ENCODE measurements around the gene SELENOS.

SELENOS gene

DNA sequence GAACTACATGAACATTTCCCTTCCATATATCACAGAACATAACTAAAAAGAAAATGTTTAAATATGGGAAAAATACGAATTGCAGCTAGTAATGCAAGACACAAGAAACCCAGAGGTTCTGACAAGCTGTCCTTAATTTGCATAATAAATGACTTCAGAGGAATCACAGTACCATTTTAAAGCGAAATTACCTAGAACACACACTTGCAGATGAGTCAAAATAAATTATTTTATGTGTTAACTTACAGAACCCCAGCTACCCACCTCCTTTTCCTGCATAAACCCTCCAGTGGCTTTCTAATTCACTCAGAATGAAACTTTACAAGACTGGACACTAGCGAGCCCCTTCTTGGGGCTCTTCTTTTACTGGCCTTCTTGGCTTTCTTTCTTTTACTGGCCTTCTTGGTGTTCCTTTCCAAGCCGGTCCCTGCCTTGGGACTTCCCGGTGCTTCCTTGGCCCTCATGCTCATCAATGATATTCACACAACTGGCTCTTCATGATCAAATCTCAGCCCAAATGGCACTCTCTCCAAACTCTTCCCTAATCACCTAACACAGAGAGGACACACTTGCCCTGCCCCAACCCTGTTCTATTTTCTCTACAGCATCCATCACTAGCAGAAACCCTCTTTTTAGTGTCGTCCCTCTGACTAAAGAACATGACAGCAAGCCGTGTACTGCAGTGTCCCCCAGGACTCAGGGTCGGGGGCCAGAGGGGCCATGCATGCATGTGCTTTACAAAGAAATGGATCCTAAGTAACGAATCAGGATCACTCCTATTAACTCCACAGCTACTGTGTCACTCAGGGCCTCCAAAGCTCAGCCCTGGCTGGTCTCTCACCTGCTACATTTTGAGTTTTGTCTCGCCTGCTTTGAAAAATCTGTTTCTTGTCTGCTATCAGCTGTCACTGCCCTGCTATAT, 30.2 kb downstream of the SELENOS start:
- Histone ChIP-seq H3K36me3 (ENCODE audit: control insufficient read depth, insufficient read depth, low read length) (no peaks in the 10 kb centered on the region), H3K4me3 (replicated peaks; ENCODE audit: low read depth, low read length) (no peak overlapping the region), H3K27me3 (replicated peaks; ENCODE audit: control insufficient read depth, insufficient read depth, low read length) (no peaks in the 10 kb centered on the region)
- TF ChIP-seq, protein P1, sequence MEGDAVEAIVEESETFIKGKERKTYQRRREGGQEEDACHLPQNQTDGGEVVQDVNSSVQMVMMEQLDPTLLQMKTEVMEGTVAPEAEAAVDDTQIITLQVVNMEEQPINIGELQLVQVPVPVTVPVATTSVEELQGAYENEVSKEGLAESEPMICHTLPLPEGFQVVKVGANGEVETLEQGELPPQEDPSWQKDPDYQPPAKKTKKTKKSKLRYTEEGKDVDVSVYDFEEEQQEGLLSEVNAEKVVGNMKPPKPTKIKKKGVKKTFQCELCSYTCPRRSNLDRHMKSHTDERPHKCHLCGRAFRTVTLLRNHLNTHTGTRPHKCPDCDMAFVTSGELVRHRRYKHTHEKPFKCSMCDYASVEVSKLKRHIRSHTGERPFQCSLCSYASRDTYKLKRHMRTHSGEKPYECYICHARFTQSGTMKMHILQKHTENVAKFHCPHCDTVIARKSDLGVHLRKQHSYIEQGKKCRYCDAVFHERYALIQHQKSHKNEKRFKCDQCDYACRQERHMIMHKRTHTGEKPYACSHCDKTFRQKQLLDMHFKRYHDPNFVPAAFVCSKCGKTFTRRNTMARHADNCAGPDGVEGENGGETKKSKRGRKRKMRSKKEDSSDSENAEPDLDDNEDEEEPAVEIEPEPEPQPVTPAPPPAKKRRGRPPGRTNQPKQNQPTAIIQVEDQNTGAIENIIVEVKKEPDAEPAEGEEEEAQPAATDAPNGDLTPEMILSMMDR (IDR thresholded peaks at IDR 0.05; ENCODE audit: insufficient read depth, low read length, poor library complexity, severe bottlenecking): no peak
- no peak for DNase-seq (ENCODE audit: extremely low read depth, insufficient read length)

DNA sequence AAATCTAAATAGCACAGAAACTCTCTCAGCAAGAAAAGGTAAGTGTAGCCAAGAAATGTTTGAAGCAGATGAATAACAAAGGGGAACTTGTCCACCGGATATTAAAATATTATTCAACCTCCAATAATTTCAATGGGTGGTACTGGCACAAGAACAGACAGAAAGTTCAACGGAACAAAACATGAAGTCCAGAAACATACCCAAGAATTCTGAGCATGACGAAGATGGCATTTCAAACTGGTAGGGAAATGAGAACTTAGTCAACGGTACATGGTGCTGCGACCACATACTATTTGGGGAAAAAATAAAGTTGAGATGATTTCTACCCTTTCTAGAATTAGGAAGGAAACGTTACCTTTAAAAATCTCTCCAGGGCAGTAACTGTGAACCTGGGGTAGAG, 30.9 kb downstream of the SELENOS start:
- TF ChIP-seq, protein P1 (IDR thresholded peaks at IDR 0.05; ENCODE audit: insufficient read depth, low read length, poor library complexity, severe bottlenecking): no peak
- DNase-seq (ENCODE audit: extremely low read depth, insufficient read length): no peak
- H3K36me3 ChIP-seq (ENCODE audit: control insufficient read depth, insufficient read depth, low read length): no peaks in the 10 kb centered on the region
- H3K27me3 ChIP-seq (replicated peaks; ENCODE audit: control insufficient read depth, insufficient read depth, low read length): no peaks in the 10 kb centered on the region
- no peak overlapping the region for H3K4me3 ChIP-seq (replicated peaks; ENCODE audit: low read depth, low read length)

DNA sequence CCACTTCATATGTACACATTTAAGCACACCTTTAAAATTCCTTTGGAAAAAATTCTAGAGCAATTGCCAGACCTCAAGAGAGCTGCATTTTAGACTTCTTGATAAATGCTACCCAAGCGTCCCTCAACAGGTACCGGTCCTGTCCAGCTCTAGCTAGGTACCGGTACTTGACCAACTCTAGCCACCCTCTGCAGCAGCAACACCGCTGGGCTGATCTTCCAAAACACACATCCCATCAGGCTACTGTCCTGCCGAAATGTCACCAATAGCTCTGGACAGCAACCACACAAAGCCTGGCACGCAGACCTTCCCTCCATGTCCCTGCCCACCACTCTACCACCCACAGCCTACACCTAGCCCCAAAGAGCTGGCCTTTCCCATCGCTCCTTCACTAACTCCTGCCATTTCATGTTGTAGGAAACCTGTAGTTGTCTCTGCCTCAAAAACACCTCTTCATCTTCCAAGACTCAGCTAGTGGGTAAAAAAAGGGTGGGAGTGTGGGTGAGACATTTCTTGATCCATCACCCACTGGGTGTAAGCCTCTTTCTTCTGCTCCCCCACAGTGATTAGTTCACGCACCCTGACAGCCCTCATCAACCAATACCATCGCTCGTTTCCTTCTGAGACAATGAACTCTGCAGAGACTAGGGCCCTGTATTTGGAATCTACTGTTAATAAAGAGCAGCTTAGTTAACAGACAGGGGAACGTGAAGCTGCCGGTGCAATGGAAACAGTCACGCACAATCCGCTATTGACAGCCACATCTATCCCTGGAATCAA, 32.2 kb downstream of the SELENOS start:
- TF ChIP-seq, protein P1 (IDR thresholded peaks at IDR 0.05; ENCODE audit: insufficient read depth, low read length, poor library complexity, severe bottlenecking): no peak
- H3K27me3 ChIP-seq (replicated peaks; ENCODE audit: control insufficient read depth, insufficient read depth, low read length): no peaks in the 10 kb centered on the region
- DNase-seq (ENCODE audit: extremely low read depth, insufficient read length): no peak
- no peaks in the 10 kb centered on the region for H3K36me3 ChIP-seq (ENCODE audit: control insufficient read depth, insufficient read depth, low read length)
- H3K4me3 ChIP-seq (replicated peaks; ENCODE audit: low read depth, low read length): no peak overlapping the region

DNA sequence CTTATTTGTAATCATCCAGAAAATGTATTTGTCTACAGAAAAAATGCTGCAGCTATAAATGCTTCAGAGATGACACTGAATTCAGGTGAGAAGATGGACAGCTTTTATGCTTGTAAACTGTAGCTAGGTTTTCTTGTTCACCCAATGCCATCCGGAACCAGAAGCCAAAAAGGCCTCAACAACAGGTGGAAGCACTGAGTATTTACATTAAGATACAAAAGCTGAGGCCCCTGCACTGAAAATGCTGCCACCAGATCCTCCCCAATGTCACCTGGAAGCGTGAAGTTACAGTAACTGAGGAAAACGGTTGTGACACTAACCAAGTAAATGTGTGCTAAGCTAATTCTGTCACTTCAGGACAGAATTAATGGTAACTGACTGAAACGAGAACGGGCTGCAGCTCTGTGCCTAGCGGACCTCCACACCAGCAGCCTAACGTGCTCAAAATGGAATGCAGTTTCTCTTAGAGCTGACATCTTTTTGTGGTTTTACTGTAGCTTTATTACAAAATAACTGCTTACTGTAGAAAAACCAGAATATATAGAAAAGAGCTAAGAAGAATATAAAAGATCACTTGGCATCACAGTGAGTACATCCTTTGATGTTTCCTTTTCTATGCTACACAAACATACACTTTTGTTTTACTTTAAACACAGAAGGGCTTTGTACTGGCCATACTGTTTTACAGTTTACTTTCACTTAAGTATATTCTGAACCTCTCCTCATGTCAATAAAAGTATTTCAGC, 33.1 kb downstream of the SELENOS start:
- Histone ChIP-seq H3K4me3 (replicated peaks; ENCODE audit: low read depth, low read length) (no peak overlapping the region), H3K36me3 (ENCODE audit: control insufficient read depth, insufficient read depth, low read length) (no peaks in the 10 kb centered on the region), H3K27me3 (replicated peaks; ENCODE audit: control insufficient read depth, insufficient read depth, low read length) (no peaks in the 10 kb centered on the region)
- TF ChIP-seq, protein P1 (IDR thresholded peaks at IDR 0.05; ENCODE audit: insufficient read depth, low read length, poor library complexity, severe bottlenecking): no peak
- DNase-seq (ENCODE audit: extremely low read depth, insufficient read length): no peak

DNA sequence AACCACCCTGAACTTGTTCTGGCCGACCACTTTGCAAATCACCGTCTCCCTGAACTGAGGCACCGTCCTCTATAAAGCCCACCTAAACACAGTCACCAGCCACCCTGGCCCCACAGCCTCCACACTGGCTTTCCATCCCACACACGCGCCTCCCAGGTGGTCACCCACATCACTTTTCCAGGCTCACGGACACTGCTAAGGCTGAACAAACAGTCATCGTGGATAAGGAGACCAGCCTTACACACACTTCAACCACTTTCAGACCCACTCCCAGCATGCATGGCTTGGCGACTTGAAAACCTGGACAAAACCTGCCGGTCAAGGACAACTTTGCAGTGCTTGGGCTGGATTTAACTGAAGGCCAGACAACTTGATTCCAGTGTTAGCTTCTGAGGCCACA, 33.9 kb downstream of the SELENOS start:
- Histone ChIP-seq H3K4me3 (replicated peaks; ENCODE audit: low read depth, low read length) (no peak overlapping the region), H3K27me3 (replicated peaks; ENCODE audit: control insufficient read depth, insufficient read depth, low read length) (no peaks in the 10 kb centered on the region), H3K36me3 (ENCODE audit: control insufficient read depth, insufficient read depth, low read length) (no peaks in the 10 kb centered on the region)
- DNase-seq (ENCODE audit: extremely low read depth, insufficient read length): no peak
- TF ChIP-seq, protein P1 (IDR thresholded peaks at IDR 0.05; ENCODE audit: insufficient read depth, low read length, poor library complexity, severe bottlenecking): no peak

Measured in GM06990 (cell line).